Non-pigmented ciliary epithelial cell (primary cell): ENCODE data around the gene LARP4B.

Experiments used
- DNase-seq: peaks from one replicate; pipeline ENCODE4 v3.0.0-alpha.2; 2010; ENCODE audit warnings: low read depth

The LARP4B gene

DNA sequence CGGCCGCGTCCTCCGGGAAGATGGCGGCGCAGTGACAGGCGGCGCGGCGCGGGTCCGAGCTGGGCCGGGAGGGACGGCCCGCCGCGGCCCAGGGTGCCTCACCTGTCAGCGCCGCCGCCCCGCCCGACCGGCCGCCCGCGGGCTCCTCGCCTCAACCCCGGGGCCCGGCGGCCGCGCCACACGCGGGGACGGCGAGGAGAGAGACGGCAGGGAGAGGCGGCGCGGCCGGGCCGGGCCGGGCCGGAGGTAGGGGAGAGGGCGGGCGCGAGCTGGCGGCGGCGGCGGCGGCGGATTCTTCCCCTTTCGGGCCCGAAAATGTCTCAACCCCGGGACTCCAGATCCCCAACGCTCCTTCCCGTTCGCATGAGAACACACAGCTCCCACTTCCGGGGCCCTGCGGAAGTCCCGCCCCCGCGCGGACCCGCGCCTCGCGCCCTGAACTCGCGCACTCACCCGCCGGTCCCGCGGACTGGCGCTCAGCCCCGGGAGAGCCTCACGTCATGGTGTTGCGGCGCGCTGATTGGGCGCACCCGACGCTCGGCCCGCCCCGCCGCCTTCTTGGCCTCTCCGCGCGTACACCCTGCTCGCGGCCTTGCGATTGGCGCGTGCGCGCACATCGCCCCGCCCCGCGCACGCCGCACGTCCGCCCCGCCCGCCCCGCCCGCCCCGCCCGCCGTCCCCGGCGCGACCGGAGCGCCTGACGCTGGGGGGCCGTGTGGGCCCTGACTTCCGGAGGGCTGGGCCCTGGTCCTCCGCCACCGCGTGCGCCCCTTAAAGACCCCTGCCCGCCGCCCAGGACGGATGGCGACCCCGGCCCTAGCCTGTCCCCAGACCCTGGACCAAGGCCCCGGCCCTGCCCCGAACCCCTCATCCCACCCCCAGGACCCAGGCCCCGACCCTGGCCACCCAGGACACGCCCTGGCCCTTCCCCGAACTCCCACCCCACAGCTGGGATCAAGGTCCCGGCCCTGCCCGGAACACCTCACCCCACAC lies at the start of gene LARP4B:
Gene LARP4B, minus strand, starts transcription at position 380 of the 993 bp plus-strand sequence. CDS start 45,984 bp downstream, outside the sequence.
- DNase-seq = peak; percentile 82

GRCh38 chr10:980468-981093 lies 49.1 kb upstream of the LARP4B start:
- no peak for DNase-seq

GRCh38 chr10:978826-979421 lies 47.4 kb upstream of the LARP4B start:
- DNase-seq = no peak

GRCh38 chr10:976316-976715 lies 44.8 kb upstream of the LARP4B start:
- no peak for DNase-seq

DNA sequence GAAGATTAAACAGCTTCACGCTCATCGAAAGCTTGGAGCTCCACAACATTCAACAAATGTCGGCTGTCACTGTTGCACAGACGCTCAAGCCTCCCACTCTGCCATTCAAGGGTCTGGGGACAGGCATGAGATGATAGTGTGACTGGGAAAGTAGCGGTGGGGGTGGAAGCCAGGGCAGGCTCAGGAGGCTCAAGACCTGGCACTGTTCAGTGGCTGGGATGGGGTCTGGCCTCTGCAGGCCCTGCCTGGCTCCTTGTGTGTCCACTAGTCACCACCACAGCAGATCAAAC lies 43.2 kb upstream of the LARP4B start:
- DNase-seq = no peak

DNA sequence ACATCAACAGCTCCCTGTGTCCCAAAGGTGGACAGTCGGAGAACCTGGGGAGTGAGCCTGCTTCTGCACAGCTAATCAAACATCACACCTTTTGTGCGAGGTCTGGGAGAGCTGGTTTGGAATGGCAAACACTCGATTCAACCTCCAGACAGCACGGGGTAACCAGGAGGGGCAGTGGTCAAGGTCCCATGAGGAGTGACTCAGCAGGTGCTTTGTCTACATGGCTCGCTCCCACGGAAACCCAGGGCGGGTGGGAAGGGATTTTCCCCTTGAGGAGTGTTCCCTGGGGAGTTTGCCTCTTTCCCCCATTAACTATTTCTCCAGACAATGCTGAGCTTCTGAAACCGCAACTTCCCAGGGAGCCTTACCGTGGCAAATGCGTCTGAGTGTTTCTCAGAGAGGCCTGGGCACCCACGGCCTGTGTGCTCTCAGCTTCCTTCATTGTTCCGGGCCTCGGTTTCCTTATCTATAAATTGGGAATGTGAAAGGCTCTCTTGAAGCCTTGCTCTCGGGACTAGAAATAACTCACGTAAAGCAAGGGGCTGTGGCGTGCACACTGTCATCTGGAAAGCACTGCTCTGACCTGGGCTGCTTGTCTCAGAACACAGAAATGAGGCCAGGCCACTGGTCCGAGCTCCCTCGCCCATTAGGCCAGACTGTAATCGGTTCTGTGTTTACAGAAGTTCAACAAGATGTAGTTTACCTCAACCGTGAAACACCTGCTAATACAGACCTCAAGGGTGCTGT lies 42.7 kb upstream of the LARP4B start:
- no peak for DNase-seq

GRCh38 chr10:972763-973162 lies 41.3 kb upstream of the LARP4B start:
- DNase-seq = no peak

DNA sequence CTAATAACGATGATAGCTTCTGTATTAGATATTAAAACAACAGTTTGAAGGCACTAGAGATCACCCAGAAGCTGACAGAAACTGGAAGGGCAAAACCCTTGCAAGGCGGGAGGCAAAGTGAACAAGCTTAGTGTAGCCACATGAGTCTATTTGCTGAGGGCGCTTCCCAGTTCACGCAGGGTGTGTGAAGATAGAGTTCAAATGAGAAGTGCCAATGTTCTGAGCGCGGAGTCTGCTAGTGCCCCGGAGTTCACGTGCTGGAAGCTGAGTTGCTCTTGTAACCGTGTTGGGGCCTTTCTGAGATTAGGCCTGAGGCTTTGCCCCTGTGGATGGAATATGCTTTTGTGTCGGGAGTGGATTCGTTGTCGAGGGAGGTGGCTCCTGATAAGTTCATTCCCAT lies 40.1 kb upstream of the LARP4B start:
- no peak for DNase-seq

GRCh38 chr10:971150-971542 lies 39.6 kb upstream of the LARP4B start:
- DNase-seq = no peak

- no peak for DNase-seq
Observed at GRCh38 chr10:970311-971149, 39.0 kb upstream of the LARP4B start.

GRCh38 chr10:969473-970150 lies 38.1 kb upstream of the LARP4B start:
- DNase-seq = no peak

DNA sequence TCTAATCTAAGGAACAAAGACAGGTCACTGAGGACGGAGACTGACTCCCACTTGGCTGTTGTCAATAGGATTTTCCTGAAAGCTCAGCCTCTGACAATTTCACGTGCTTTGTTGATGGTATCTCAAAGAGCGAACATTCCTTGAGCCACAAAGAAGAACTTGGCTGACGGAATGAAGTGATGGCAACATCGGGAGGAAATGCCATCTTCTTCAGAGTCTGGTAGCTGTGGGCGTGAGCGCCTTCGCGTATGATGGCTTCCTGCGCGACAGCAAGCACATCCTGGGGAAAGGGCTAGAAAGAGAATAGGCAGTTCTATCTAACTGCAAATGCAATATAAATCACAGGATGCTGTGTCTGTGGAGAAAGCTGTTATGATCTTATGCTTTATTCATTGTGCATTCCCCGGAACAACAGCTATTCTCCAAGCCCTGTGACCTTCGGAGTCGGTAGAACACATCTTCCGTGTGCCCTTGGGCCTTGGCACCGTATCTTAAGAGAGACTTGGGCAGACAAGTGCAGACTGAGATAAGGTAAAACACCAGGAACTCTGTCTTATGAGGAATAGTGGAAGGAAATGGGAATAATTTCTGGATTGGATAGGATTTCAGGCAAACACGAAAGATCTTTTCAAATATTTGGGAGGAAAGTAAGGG lies 37.2 kb upstream of the LARP4B start:
- no peak for DNase-seq

GRCh38 chr10:966466-967235 lies 35.1 kb upstream of the LARP4B start:
- no peak for DNase-seq

DNA sequence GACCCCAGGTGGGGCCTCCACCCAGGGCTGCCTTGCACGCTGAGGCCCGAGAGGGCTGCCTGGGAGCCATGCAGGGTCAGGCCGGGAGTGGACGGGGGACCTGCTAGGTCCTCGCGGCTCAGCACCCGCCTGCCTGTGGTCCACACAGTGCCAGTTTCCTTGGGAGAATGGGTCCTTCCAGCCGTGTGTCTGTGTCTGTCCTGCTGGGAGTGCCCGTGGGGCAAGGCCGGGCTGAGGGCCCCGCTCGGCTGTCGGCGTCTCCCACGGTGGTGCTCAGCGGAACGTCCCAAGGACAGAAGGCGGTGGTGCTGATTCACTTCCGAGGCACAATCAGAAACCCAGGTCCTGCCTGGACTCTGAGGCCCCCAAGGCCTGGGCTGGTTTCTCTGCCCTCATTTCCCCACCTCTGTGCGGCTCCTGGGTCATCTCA lies 33.5 kb upstream of the LARP4B start:
- DNase-seq = no peak

- DNase-seq = no peak
Observed at GRCh38 chr10:964321-964987, 32.9 kb upstream of the LARP4B start.

GRCh38 chr10:963655-964054 lies 32.1 kb upstream of the LARP4B start:
- DNase-seq = no peak

DNA sequence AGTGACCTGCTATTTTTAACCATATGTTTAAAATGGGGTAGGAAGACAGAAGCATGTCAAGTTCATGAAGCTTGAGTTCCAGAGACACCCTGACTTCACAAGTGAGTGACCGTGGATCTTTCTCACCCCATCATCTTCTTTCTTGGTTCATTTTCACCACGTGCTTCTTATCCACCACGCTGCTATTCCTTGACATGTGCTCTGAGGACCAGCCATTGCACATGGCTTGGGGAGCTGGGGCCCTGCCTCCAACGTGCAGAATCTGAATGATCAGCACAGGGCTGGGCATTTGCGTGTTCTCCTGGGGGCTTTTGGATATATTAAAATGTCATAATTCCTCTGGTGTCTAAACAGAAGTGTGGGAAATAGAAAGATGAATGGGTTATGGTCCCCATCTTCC lies 31.7 kb upstream of the LARP4B start:
- DNase-seq = no peak

GRCh38 chr10:962342-962741 lies 30.8 kb upstream of the LARP4B start:
- DNase-seq = no peak

DNA sequence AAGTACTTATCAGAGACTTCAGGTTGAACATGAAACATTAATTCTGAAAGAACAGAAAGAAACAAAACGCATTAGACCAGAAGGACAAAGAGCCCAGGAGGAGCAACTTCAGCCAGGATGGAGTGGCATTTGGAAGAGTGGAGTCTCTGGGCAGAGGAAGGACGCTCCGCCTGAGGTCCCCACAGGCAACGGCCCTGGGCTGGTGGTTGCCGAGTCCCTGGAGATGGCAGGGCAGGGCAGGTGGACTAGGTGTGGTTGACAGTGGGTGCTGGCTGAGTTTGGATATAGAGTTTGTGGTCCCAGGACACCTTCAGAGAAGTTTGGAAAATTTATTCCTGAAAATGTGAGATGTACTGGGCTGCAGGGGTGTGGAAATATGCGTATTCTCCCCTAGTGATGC lies 27.4 kb upstream of the LARP4B start:
- no peak for DNase-seq
